GM08714 (cell line): ENCODE data around the gene RAPGEF1.

Experiments
- H3K4me3 ChIP-seq: fragments of 200-500 bp; sonication (Bioruptor generic); 2 replicates; pipeline ENCODE4 v1.5.1; 2014; ENCODE audit warnings: mild to moderate bottlenecking, low read length, inconsistent platforms
- ZNF274 ChIP-seq: IDR thresholded peaks from 2 replicates; pipeline ENCODE4 v1.6.1; 2012; ENCODE audit warnings: mild to moderate bottlenecking, low read depth, low read length

Gene RAPGEF1

DNA sequence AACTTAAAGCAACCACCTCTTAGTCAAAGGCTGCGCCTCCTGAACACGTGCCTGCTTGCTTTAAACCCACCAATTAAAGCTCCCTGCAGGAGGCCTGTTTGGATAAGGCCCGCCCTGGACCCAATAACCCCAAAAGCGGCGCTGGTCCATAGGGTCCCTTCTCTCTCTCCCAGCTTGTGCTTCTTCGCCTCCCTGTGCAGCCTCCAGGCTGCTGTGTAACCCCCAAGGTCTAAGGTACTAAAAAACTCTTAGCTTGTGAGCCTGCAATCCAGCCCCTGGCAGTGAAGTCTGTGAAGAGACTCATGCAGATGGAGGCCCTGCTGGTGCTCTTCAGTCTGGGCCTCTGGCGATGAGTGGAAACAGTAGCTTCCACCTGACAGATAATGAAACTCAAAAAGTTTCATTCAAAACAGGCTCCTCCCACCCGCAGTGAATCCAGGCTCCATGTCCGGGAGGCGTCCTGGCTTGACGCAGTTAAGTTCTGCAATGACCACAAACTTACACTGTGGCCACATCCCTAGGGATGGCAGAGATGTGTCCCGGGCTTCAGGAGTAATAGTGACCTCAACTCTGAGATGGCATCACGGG lies 97.3 kb downstream of the RAPGEF1 start:
- no peak for TF ChIP-seq ZNF274
- no peak overlapping the region for H3K4me3 ChIP-seq

DNA sequence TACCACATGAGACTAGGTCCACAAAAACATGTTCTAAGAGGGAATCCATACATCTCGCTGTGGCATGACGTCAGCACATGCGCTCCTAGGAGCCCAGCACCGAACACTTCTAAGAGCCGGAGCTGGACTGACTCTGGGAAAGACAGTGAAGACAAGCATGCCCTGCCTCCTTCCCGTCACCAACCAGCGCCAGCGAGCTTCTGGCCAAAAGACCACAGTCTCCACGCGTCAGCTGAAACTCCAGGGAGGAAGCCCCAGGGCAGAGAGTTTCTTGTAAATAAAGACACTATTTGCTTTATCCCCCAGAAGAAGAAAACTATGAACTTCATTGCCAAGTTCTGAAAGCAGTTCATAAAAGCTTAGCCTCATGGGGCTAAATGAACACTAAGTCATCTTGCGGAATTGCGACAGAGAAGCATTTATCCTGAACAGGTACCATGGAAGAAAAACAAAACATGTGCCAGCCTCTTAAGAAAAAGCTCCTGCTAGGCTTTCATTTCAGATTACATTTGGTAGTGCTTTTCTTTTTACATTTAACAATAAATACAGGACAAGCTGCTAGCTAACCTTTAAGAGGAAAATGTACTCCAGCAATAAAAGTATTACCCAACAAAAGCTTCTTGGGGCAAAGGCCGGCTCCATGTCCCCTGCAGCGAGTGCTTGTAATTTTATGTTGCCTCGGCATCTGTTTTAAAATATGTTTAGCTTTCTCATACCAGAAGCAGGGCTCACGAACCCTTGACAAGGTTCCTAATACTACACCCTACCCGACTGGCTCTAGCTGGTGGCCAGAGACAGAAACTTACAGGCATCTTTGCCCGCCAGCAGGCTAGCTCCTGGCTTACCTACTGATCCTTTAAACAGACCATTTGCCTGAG lies 98.0 kb downstream of the RAPGEF1 start:
- H3K4me3 ChIP-seq = no peak overlapping the region
- no peak for TF ChIP-seq ZNF274

DNA sequence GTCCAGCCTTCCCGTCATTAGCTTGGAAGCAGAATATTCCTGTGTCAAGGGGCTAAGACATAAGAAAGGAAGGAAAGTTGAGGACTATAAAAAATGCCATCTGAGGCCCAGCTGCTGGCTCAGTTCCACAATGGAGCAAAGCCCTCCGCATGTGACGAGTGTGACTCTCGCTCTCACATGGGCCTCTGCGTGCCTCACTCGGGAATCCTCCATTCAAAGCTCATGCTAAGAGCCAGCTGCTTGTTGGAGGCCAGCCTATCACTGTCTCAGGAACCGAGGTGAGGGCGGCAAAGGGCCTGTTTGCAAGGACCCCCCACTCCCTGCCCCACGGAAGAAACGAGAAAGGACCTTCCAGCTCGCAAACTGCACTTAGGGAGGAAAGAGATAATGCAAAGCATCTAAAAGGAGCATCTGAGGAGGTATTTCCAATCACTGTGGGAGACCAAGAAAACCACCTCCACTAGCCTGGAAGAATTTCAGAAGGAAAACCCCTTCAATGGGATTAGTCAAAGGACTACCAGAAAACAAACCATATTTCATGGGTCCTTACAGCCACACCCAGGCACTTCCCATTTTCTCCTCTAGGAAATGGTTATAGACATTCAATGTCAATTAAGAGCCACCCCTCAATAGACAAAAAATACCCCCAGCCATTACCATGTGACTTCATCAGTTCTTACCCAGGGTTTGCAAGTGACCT lies 99.3 kb downstream of the RAPGEF1 start:
- no peak overlapping the region for H3K4me3 ChIP-seq
- no peak for TF ChIP-seq ZNF274

DNA sequence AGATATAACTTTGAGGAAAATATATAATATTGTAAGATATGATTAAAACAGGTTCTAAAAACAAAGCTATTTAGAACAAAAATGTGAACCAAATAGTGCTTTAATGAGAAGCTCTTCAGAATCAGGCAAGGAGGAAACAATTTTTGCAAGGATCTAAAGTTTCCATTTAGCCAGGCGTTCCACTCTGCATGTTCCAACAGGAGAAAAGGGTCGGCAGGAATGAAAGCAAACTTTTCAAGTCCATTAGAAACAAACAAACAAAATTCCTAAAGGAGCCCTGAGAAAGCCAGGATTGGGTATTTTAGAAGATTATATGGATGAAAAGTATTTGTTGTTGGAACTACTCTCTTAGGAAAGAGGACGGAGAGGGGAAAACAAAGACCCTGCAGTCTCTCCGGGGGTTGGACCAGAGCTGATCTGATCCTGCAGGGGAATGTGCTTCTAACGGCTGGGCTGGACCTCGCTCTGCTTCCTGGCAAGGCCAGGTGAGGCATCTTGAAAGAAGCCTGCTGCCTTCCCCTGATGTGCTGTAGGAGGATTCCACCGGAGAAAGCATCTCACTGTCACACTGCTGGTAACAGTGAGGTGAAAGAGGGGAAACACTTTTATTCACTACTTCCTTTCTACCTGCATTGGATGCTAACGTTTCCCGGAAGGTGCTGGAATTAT lies 100.0 kb downstream of the RAPGEF1 start:
- H3K4me3 ChIP-seq = no peak overlapping the region
- no peak for TF ChIP-seq ZNF274

DNA sequence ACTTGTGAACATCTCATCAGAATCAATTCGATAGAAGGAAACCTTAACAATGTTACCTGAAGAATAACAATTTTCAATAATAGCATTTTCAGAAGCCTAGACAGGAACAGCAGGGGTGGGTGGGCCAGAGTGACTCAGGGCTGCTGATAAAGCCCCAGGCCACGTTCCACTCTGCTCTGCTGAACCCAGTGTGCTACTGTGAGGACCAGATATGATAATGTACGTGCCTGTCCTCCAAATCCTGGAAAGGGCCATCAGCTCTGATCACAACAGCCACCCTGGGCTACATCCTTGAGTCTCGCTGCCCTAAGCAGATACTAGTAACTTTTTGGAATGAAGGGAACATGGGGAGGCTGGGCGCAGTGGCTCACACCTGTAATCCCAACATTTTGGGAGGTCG lies 103.3 kb downstream of the RAPGEF1 start:
- no peak overlapping the region for H3K4me3 ChIP-seq
- TF ChIP-seq ZNF274 = no peak

DNA sequence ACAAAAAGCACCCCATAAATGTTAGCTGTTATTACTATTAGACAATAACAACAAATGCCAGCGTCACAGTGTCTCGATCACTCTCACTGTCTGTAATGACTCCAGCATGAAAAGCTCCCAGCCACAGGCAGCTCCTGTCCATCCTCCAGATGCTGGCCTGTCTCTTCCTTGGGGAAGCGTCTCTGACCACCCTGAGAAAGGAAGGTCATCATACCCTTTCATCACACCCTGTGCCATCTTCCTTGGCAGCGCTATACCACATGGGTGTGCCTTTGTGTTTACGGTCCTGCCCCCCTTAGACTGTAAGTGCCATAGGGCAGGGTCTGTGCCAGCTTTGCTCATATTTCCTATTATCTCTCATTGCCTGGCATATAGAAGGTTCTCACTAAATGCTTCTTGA lies 104.0 kb downstream of the RAPGEF1 start:
- TF ChIP-seq ZNF274 = no peak
- H3K4me3 ChIP-seq = no peak overlapping the region

DNA sequence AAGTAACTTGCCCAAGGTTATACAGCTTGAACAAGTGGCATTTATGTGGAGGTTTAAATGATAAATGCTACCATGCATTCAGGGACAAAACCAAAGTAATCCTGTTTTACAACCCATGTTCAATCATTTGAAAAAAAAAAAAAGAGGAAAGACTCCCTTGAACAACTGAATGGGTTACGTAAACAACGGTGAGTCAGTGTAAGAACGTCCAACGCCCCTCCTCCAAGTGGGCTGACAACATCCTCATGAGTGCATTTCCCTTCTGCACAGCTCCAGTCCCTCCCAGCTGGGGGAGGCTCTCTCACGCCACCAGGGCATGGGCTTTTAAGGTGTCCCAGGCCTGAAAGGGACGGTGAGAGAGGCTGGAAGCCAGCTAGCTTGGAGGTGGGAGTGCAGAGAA lies 104.6 kb downstream of the RAPGEF1 start:
- TF ChIP-seq ZNF274 = no peak
- no peak overlapping the region for H3K4me3 ChIP-seq

DNA sequence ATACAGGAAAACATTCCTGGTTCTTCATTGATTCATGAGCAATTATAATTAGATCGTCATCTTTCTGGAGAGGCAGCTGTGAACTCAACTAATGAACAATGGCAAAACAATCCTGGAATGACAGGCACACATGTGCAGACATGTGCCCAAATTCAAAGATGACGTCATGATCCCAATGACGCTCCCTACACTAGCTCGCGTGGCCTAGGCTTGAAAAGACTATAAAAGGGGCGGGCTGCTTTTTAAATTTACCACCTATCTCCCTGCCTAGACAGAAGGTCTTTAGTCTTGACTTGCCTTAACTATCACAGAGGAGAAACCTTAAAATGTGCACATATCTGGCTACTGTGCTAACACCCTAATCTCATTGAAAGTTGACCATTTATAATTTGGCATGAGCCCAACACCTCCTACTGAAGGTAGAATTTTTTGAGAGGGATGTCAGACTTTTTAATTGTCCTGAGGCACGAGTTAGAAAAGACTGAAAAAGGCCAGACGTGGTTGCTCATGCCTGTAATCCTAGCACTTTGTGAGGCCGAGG lies 106.3 kb downstream of the RAPGEF1 start:
- H3K4me3 ChIP-seq = no peak overlapping the region
- TF ChIP-seq ZNF274 = no peak

DNA sequence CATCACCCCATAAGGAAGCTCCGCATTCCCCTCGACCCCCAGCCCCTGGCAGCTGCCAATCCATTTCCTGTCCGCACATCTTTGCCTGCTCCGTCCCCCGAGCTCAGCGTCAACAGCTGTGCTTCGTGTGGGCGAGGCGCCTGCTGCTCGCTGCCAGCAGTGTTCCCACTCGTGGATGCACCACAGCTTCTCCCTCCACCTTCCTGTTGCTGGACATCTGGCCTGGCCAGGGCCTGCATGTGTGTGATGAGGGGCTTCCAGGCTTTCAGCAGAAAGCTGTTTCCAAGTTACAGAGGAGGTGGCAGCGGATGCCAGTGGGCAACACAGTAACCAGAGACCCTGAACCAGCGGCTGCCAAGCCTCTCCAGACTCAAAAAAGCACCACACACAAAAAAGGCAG lies 108.6 kb downstream of the RAPGEF1 start:
- H3K4me3 ChIP-seq = no peak overlapping the region
- no peak for TF ChIP-seq ZNF274

DNA sequence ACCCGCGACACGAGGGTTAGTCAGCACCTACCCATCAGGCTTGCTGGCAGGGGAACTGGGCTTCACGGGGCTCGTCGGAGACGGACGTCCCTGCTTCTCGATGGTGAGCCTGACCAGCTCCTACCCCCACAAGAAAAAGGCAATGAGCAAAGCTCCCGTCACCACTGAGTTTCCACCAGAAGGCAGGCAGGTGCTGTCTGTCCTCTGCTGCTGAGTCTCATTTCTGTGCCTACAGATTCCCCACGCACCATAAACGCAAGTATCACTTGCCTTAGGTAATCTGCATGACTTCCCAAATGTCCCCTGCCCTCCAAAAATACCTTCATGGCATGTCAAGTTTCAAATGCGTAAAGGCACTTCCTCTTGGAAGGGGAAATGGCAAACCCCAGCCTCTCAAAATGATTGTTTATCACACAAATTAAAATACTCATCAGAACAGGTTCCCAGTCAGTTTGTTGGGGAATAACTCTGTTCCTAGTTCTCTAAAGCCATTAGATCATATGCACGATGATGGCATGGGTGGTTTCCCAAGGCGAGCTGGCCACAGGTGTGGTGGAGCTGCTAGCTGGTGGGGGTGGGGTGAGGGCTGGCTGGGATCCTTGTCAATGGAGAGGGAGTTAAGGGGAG lies 109.6 kb downstream of the RAPGEF1 start:
- TF ChIP-seq ZNF274 = no peak
- H3K4me3 ChIP-seq = no peak overlapping the region; the same call in 1 of the 2 replicates

DNA sequence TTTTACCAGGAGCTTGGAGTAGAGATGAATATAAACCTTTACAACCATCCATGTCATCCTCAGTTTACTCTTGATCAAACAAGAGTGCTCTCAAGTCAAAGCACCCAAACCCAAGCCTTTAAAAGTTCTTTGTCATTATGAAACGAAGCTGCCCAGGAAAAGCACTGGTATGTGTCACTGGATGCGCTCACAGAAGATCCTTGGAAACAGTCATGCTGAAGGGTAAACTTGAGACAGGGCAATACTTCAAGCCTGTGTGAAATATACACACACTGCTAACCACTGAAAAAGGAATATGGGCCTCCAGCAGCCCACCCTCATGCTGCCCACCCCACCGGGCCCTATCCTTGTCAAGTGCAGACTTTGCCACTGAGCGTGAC lies 110.1 kb downstream of the RAPGEF1 start:
- no peak overlapping the region; the same call in 1 of the 2 replicates for H3K4me3 ChIP-seq
- TF ChIP-seq ZNF274 = no peak

DNA sequence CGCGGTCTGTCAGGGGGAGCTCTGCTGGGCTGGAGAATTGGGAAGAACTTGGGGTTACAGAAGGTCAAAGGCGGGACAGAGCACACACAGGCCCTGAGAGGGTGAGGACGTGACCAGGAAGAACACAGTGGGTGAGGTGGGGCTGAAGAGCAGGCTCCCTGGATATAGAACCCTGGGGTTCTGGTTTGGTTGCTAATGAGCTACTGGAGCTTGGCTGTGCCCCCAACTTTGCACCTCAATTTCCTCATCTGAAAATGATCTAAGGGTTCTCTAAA lies 110.7 kb downstream of the RAPGEF1 start:
- TF ChIP-seq ZNF274 = no peak

DNA sequence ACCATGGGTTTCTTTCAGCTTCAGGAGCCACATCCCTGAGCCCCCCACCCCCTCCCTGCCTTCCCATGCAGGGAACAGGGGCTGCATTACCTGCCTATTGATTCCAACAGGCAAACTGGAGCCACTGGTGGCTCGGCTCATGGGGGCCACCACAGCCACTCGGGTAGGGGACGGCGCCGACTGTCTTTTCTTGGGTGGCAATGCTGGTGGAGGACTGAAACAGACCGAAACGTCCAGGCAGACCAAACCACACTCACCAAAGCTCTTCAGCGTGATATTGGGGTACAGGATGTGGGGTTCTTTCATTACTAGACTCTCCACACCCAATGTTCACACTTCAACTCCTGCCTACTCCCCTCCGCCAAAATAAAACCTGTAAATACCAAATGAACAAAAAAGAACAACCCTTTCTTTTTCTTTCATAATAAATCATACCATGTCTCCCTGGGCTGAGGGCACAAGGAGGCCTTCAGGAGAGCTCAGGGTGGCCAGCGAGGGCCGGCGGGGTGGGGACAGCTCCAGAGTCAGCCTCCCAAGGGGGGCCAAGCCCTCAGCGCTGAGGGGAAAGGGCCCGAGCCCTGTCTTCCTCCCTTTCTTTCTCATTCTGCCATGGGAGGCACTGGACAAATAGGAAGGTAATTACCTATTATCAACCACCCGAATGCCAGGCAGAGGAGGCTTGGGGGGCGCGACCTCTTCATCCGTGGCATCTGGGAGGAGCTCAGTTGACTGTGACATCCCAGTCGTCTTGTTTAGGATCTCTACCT lies 111.2 kb downstream of the RAPGEF1 start:
- no peak overlapping the region for H3K4me3 ChIP-seq
- TF ChIP-seq ZNF274 = no peak

More for the DNA sequence above, 110.7 kb downstream of the RAPGEF1 start:
- H3K4me3 ChIP-seq = no peak overlapping the region
